DMS 273 (cell line): ENCODE measurements around the gene RSPH6A.
"Not testable (repeated sequence)": the region's sequence is repeated elsewhere in the genome, so short reads cannot be mapped to it uniquely, and the experiment has no call there.

Experiments used
- DNase-seq: peaks from one replicate; lab custom pipeline; 2025; ENCODE audit not compliant: unreplicated experiment; lab: John Stamatoyannopoulos, UW

The RSPH6A gene

DNA sequence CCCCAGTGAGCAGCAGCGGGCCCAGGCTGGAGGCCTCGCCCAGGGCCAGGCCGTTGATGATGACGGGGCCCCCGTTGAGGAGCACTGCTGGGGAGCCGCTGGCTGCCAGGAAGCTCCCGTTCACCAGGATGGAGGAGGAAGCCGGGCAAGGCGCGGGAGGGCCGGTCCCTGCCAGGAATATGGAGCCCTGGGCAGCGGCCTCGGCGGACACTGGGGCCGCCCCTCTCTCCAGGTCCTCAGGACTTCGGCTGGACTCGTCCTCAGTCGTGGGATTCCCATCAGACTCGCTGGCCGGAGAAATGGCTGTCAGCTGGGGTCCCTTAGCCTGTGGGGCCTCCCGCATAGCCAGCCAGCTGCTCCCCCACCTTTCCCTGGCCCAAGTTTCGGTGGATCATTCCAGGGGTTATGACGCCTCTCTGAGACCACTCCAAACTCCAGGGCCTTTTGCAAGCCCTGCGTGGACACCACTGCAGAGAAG, 48.2 kb downstream of the RSPH6A start:
- no peak for DNase-seq

DNA sequence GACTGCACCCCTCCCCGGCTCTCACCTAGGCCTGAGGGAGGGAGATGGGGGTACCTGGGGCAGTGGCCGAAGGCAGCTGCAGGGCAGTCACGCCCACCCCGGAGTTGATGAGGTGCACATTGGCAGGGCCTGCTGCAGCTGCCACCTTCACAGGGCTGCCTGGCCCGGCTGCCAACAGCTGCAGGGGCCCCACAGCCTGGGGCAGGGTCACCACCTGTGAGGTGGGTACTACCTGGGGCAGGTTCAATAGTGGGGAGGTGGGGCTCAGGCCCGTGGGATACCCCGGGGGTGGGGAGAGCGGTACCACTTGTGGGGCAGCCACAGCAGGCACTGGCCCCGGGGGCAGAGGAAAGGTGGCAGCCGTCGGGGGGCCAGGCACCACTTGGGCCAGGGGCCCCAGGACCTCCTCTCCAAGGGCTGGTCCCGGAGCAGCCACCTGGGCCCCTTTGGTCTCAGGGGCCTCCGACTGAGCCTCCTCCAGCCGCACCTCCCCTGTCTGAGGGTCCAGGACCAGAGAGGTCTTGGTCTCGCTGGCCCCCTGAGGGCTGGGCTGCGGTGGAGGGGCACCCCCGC, 48.7 kb downstream of the RSPH6A start:
- DNase-seq = no peak

DNA sequence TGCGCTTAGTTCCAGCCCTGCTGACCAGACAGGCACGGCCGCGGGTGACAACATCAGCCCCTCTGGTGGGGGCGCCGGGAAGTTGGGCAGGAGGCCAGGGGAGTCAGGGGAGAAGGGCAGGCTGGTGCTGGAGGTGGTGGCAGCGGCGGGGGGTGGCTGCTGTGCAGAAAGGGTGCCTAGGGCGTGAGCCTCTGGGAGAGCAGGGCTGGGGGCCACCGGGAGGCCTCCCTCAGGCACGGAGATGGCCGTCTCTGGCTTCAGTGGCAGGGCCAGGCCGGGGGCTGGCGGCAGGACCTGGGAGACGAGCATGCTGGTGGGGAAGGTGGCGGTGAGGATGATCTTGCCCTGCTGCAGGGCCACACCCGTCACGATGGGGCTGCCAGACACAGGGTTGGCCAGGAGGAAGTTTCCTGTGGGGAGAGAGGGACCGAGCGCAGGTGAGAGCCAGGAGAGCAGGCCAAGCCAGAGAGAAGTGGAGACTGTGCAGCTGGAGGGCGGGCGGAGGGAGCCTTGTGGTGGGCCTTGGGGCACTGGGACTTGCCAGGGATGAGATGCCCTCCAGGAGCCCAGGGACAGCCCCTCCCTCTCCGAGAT, 49.3 kb downstream of the RSPH6A start:
- DNase-seq = no peak

DNA sequence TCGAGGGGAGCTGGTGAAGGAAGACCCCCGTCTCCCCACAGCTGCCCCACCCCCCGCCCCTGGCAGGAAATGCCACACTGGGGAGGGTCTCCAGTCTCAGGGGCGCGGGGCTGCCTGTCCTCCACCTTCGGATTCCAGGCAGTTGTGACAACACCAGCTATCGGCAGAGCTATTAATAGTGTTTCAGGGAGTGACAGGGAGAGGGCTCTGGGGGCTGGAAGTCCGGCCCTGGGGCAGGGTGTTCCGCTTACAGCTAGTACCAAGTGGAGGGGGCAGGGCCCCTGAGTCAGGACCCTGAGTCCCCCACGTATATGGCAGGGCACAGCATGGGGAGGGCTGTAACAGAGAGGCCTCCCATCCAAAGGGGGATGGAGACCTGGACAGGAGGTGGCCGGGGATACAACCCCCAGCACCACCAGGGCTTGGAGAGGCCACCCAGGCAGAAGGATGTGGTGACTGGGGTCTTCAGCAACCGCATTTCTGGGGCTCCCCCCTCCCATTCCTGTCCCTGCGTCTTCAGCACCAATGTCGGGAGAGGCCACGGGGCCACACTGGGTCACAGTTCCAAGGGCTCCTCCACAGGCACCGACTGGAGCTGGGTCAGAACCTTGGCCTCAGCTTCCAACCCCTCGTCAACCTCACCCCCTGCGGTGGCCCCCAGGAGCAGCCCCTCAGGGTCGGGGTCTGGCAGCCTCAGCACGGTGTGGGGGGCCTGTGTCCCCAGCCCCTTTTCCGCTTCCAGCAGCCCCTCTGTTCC, 50.0 kb downstream of the RSPH6A start:
- no peak for DNase-seq

DNA sequence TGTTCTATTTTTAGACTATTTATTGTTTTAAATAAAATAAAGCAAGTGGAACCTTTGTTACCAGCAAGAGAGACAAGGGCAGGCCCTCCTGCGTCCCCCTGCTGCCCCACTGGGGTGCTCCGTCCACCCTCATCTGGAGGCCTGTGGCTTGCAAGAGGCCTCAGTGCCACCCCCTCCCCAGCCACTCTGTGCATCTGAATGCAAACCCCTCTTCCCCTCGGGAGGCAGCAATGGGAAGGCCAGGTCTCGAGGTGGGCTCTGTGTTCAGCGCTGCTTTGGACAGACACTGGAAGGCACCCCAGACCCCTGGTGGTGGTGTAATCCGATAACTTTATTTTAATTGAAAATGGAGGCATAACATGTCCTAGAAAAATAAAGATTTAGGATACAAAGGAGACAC, 50.6 kb downstream of the RSPH6A start:
- no peak for DNase-seq

DNA sequence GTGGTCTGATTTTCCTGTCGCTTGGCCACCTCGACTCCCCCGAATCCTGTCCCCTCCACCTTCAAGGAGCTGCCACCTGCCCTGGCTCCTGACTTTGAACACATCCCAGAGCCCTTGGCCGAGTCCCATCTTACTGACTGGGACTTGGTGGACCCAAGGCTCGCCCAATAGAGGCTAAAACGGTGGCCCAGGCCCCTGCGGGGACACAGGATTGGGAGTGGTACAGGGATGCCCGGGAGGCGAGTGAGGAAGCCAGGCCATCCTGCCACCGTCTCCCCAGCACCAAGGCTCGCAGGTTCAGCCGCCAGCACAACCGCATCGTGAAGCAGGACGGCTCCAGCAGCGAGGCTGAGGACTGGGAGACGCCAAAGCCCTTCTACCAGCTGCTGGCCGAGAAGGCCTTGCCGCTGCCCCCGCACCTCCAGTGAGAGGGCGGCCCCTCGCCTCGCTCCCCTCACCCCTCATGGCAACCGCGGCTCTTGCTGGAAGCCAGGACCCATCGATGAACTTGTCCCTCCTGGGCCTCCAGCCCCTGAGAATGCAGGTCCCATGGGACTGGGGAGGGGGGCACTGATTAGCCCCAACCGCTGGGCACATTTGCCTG, 51.3 kb downstream of the RSPH6A start:
- no peak for DNase-seq

DNA sequence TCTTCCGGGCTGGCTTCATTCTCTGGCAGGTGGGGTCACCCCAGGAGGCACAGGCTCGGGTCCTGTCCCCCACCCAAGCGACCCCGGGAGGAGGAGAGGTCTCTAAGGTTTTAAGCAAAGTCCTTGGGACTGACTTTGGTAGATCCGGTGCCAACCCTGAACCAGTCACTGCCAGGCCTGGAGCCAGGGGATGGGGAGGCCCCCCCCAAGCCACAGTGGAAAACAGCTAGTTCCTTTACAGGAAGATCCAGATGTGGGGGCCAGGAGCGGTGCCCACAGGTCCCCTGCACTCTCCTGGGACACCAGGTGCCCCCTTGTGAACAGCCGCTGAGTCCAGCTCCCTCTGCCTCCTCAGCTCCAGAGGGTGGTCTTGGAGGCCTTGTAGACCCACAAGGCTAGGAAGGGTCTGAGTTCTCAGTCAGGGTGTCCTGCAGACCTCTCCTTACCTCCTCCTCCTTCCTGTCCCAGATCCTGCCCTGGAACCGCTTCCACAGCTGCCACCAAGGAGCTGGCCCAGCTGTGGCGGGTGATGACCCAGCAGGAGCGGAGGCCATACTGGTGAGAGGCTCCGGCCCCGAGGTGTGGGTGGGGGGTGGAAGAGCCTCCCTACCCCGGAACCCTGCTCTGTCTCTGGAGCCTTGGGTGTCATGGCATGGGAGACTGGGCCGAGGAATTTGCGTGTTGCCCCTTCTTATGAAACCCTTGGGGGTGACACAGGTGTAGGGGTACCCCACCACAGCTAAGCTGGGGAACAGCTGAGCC, 52.1 kb downstream of the RSPH6A start:
- no peak for DNase-seq

DNA sequence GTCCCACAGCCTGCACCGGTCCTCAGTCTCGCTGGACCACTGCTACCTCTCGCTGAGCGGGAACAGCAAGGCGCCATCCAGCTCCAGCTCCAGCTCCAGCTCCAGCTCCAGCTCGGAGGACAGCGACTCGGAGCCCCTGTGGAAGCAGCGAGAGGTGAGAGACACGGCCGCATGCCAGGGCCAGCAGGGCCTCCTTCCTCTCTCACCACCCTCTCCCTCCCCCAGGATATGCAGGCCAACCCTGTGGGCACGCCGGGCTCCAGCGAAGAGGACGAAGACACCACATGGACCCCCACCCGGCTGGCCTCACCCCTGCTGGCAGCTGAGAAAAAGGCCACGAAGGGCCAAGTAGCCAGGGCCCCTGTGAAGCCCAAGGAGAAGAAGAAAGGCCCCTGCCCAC, 53.4 kb downstream of the RSPH6A start:
- no peak for DNase-seq

DNA sequence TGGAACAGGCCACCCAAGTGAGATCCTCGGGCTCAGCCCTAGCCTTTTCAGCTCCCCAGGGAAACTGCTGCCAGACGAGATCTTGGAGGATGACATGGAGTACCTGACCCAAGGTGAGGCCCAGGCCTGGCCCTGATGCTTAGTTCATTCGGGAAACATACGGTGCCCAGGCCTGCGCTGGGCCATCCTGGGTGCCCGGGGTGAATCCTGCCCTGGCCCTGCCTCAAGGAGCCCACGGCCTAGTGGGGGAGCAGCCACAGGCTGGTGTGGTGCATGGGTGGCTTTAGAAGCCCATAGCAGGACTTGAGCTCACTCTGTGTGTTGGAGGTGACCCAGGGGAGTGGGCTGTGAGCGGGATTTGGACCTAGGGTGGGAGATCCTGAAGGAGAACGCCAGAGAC, 56.2 kb downstream of the RSPH6A start:
- DNase-seq = no peak

DNA sequence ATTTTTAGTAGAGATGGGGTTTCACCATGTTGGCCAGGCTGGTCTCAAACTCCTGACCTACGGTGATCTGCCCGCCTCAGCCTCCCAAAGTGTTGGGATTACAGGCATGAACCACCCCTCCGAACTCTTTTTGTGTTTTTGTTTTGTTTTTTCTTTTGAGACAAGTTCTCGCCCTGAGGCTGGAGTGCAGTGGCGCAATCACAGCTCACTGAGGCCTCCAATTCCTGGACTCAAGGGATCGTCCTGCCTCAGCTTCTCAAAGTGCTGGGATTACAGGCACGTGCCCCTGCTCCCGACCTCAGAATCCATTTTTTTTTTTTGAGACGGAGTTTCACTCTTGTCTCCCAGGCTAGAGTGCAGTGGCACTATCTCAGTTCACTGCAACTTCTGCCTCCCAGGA, 57.4 kb downstream of the RSPH6A start:
- no peak for DNase-seq

DNA sequence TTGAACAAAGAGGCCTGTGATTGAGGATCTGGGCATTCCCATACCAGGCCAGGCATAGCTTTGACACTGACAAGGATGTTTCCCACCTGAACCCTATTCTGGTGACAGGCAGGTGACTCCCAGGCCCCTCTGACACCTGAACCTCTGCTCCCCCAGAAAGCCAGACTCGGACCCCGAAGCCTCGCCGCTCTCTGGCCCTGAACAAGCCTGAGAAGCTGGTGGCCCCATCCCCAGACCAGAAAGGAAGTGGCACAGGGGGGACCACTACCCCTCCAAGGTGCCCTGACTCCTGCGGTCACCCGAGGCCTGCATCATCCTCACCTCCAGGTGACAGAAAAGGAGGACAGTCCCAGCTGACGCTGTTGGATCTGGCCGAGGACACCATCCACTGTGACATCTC, 60.8 kb downstream of the RSPH6A start:
- no peak for DNase-seq

DNA sequence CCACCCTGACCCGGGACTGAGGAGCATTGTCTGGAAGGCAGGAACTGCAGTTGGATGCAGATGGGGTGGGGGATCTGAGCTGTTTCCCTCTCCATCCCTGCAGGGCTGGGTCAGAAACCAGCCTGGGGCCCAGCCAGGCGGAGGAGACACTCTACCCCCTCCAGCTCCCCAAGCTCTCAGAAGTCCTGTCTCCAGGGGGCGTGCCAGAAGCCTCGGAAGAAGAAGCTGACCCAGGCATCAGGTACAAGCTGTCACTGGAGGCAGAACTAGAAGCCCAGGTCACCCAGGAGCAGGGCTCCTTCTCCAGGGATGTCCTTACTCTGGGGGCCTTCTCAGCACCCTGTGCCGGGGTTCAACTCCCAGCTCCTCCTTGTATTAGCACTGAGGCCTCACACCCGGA, 61.6 kb downstream of the RSPH6A start:
- DNase-seq = no peak

DNA sequence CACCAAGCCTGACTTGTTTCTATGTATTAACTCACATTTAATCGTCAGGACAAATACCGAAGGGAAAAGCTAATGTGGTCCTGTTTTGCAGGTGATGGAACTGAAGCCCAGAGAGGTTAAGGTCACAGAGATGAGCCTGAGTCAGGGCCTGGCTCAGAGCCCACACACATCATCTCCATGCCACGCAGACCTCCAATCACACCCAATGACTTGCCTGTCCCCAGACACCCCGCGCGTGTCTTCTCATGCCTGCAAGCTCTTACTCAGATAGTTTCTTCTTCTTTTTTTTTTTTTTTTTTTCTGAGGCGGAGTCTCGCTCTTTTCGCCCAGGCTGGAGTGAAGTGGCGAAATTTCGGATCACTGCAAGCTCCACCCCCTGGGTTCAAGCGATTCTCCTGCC, 62.5 kb downstream of the RSPH6A start:
- no peak for DNase-seq

DNA sequence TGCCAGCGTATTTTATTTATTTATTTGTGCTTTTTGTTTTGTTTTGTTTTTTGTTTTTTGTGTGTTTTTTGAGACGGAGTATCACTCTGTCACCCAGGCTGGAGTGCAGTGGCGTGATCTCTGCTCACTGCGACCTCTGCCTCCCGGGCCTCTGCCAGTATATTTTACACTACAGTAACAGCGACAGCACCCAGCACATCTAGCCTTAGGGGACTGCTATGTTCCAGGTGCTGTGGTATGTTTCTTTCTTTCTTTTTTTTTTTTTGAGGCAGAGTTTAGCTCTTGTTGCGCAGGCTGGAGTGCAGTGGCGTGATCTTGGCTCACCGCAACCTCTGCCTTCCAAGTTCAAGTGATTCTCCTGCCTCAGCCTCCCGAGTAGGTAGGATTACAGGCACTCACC, 63.6 kb downstream of the RSPH6A start:
- DNase-seq = not testable (repeated sequence)

DNA sequence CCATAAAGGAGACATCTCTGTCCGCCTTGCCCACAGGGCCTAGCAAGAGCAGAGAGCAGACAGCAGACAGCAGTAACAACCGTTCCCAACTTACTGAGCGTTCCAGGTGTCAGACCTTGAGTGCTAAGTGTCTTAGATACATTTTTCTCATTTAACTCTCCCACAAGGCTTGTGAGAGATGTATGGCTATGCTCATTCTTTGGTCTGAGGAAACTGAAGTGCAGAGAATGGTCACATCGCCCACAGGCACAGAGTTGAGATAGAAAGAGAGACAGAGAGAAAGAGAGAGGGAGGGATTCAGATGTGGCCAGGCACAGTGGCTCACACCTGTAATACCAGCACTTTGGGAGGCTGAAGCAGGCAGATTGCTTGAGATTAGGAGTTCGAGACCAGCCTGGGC, 67.6 kb downstream of the RSPH6A start:
- DNase-seq = no peak

DNA sequence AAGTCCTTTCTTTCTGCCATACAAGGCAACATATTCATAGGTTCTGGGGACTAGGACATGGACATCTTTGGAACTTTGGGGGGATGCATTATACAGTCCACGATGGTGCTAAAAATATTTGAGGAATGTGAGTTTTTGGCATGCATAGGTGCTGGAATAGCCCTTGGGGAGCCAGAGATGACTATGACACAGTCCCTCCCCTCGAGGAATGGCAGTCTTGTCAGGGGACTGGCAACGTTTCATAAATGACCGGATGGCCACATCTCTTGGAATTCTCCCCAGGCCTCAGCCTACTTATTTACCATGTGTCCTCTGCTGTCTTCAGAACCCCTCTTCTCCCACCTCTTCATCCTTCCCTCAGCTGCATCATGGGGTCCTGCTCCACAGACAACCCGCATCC, 68.2 kb downstream of the RSPH6A start:
- no peak for DNase-seq
